ENCODE results near the gene DHPS.

Gene DHPS

DNA sequence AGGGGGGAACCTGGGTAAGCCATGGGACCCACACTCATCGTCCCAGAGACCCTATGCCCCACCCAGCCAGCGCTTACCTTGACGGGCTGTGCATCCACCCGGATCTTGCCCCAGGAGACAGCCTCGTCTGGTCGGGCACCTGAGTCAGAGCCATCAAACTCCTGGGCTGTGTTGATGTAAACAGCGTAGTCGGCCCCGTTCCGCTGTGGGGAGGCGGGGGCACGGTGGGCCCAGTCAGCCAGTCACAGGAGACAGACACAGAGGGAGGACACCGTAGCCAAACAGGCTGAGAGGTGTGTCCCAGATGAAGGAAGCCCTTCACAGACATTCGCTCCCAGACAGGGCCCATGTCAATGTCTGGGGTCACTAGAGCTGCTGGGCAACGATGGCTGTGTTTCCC, 5.7 kb downstream of the DHPS start:
- TF ChIP-seq, protein P1, sequence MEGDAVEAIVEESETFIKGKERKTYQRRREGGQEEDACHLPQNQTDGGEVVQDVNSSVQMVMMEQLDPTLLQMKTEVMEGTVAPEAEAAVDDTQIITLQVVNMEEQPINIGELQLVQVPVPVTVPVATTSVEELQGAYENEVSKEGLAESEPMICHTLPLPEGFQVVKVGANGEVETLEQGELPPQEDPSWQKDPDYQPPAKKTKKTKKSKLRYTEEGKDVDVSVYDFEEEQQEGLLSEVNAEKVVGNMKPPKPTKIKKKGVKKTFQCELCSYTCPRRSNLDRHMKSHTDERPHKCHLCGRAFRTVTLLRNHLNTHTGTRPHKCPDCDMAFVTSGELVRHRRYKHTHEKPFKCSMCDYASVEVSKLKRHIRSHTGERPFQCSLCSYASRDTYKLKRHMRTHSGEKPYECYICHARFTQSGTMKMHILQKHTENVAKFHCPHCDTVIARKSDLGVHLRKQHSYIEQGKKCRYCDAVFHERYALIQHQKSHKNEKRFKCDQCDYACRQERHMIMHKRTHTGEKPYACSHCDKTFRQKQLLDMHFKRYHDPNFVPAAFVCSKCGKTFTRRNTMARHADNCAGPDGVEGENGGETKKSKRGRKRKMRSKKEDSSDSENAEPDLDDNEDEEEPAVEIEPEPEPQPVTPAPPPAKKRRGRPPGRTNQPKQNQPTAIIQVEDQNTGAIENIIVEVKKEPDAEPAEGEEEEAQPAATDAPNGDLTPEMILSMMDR (IDR thresholded peaks at IDR 0.05) = no peak

- TF ChIP-seq, protein P1 (IDR thresholded peaks at IDR 0.05) = no peak
Measured at GRCh38 chr19:12675399-12675798, 6.3 kb downstream of the DHPS start.

DNA sequence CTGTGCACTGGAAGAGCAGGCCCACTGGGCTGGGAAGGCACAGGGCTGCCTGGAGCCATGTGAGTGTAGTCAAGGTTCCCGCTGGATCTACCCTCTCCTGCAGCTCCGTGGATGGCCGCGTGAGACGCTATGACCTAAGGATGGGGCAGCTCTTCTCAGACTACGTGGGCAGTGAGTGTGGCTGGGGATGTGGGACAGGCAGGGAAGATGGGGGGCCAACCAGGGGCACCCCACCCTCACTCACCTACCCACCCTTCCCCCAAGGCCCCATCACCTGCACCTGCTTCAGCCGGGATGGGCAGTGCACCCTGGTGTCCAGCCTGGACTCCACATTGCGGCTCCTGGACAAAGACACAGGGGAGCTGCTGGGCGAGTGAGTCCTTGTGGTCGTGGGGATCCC, 8.9 kb downstream of the DHPS start:
- TF ChIP-seq, protein P1 (IDR thresholded peaks at IDR 0.05) = no peak

GRCh38 chr19:12670159-12670928, 11.3 kb downstream of the DHPS start:
- TF ChIP-seq, protein P1 (IDR thresholded peaks at IDR 0.05) = no peak

DNA sequence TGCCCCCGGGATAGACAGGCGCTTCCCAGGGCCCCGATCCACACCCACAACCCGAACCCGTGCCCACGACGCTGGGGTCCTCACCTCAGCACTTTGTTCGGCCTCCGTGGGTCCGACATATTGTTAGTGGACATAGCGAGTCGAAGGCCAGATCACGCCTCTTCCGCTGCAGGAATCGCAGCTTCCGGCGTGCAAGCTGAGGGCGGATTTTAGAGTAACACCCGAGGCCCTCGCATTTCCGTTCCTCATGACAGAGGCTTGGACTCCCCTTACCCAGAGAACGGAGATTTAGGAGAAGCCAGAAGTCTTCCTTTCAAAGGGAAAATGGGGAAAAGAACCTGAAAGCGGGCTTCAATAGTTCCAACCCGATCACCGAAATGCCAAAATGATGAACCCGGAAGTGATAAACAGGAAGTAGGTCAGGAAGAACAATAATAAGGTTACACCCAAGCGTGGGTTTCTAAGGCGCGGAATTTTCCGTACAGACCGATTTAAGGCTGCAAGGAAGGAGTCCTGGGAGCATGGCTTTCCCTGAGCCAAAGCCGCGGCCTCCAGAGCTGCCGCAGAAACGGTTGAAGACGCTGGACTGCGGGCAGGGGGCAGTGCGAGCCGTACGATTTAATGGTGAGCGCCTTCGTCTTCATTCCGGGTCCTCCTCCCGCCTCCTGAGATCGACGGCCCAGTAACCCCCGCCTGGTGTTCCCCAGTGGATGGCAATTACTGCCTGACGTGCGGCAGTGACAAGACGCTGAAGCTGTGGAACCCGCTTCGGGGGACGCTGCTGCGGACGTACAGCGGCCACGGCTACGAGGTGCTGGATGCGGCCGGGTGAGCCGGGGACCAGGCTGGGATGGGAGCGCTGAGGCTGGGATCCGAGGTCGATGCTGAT, 12.2 kb downstream of the DHPS start:
- TF ChIP-seq, protein P1 (IDR thresholded peaks at IDR 0.05) = no peak

GRCh38 chr19:12668932-12669269, 12.8 kb downstream of the DHPS start:
- TF ChIP-seq, protein P1 (IDR thresholded peaks at IDR 0.05) = no peak

GRCh38 chr19:12668346-12668745, 13.3 kb downstream of the DHPS start:
- TF ChIP-seq, protein P1 (IDR thresholded peaks at IDR 0.05) = no peak

Measured in LNCAP (cell line).